Measurements from ENCODE around the gene ZFP1.

GRCh38 chr16:75103994-75104393 lies 44.3 kb upstream of the ZFP1 start:
- TF ChIP-seq YY1 (IDR thresholded peaks at IDR 0.05; ENCODE audit: insufficient read depth, insufficient read length) (no peak), SUZ12 (IDR thresholded peaks at IDR 0.05; ENCODE audit: extremely low read depth, insufficient read depth, insufficient read length) (no peak)

Measured in NT2/D1 (cell line).